B cell (primary cell): Measurements from ENCODE around the gene KIF16B. TPM values are rescaled to one million over a fixed set of nuclear protein-coding genes. Genes with fewer than 3 reads are reported as not detected.
"Not testable (repeated sequence)": the region's sequence is repeated elsewhere in the genome, so short reads cannot be mapped to it uniquely, and the experiment has no call there.

Source experiments
- ATAC-seq: fragments of 200-7000 bp; cut with Tn5 transposase; one replicate; pipeline ENCODE4 v1.10.0; 2021; ENCODE audit warnings: low read depth, mild to moderate bottlenecking, moderate number of reproducible peaks, moderate library complexity
- CTCF ChIA-PET: fragments of 350-600 bp; sonication (Branson Sonifier 250); formaldehyde crosslinking; loops from one replicate; lab custom pipeline; 2021; ENCODE audit warnings: antibody characterized with exemption, inconsistent platforms; lab: Charles Lee
- POLR2A ChIA-PET: fragments of 350-600 bp; sonication (Branson Sonifier 250); formaldehyde crosslinking; loops from one replicate; lab custom pipeline; 2021; ENCODE audit warnings: antibody characterized with exemption; lab: Charles Lee
- DNase-seq: peaks from one replicate; pipeline ENCODE4 v3.0.0; 2013
- H2AFZ ChIP-seq: 2 replicates; pipeline ENCODE4 v1.6.1; 2012; ENCODE audit warnings: mild to moderate bottlenecking, low read depth, low read length; ENCODE audit not compliant: insufficient read depth, poor library complexity, severe bottlenecking
- H3K27ac ChIP-seq, 2 donors: 1 replicate in 1 of 2; 2 replicates in 1 of 2; pipeline ENCODE4 v1.5.1; 2012 to 2013; ENCODE audit warnings: low read length in 2 of 2, mild to moderate bottlenecking in 2 of 2, moderate library complexity in 1 of 2
- H3K27me3 ChIP-seq, 4 experiments: fragments of 200-600 bp in 1 of 4; sonication (generic) in 1 of 4; replicated peaks in 1 of 4; 1 replicate in 2 of 4; 2 replicates in 2 of 4; pipeline versions ENCODE4 v1.6.1 to v1.7.0; 2013 to 2016; ENCODE audit warnings: low read length in 3 of 4, mild to moderate bottlenecking in 2 of 4, mixed read lengths in 1 of 4, moderate library complexity in 1 of 4; ENCODE audit not compliant: insufficient read depth in 4 of 4, control insufficient read depth in 3 of 4; ENCODE audit errors: control extremely low read depth in 1 of 4
- H3K36me3 ChIP-seq, 2 experiments: replicated peaks in 1 of 2; 1 replicate in 1 of 2; 2 replicates in 1 of 2; pipeline versions ENCODE4 v1.6.1 to v1.7.1; 2013; ENCODE audit warnings: low read length in 1 of 2; ENCODE audit not compliant: insufficient read depth in 2 of 2, control insufficient read depth in 1 of 2; ENCODE audit errors: control extremely low read depth in 1 of 2, extremely low read depth in 1 of 2
- H3K4me1 ChIP-seq, 2 donors: fragments of 200-600 bp in 1 of 2; sonication (generic) in 1 of 2; 1 replicate in 1 of 2; 2 replicates in 1 of 2; pipeline versions ENCODE4 v1.5.1 to v1.6.1; 2013 to 2017; ENCODE audit warnings: low read length in 2 of 2; ENCODE audit not compliant: control insufficient read depth in 2 of 2, insufficient read depth in 2 of 2
- H3K4me2 ChIP-seq: replicated peaks from 2 replicates; pipeline ENCODE3; 2012; ENCODE audit warnings: mild to moderate bottlenecking, low read depth, low read length; ENCODE audit not compliant: poor library complexity, severe bottlenecking
- H3K4me3 ChIP-seq, 5 experiments: fragments of 200-600 bp in 1 of 5; sonication (generic) in 1 of 5; 1 replicate in 3 of 5; 2 replicates in 2 of 5; pipeline versions ENCODE4 v1.5.1 to v1.7.0; 2011 to 2016; ENCODE audit warnings: low read length in 4 of 5, mild to moderate bottlenecking in 4 of 5, low read depth in 2 of 5, control low read depth in 1 of 5, moderate library complexity in 1 of 5; ENCODE audit not compliant: insufficient read depth in 1 of 5; ENCODE audit errors: control extremely low read depth in 1 of 5, extremely low read depth in 1 of 5
- H3K79me2 ChIP-seq: fragments of 200-600 bp; sonication (generic); one replicate; pipeline ENCODE4 v1.6.0; 2016; ENCODE audit warnings: low read length; ENCODE audit not compliant: control insufficient read depth, insufficient read depth
- H3K9ac ChIP-seq: fragments of 200-600 bp; sonication (generic); 2 replicates; pipeline ENCODE4 v1.6.1; 2017; ENCODE audit warnings: mild to moderate bottlenecking, low read length, moderate library complexity
- H3K9me3 ChIP-seq, 3 donors: one replicate each; pipeline versions ENCODE4 v1.6.1 to v1.7.1; 2013; ENCODE audit warnings: low read length in 2 of 3; ENCODE audit not compliant: control insufficient read depth in 2 of 3, insufficient read depth in 1 of 3; ENCODE audit errors: control extremely low read depth in 1 of 3
- H4K20me1 ChIP-seq: 2 replicates; pipeline ENCODE4 v1.6.0; 2012; ENCODE audit warnings: mild to moderate bottlenecking, low read length; ENCODE audit not compliant: insufficient read depth, control insufficient read depth, poor library complexity, severe bottlenecking
- H3K27ac Mint-ChIP-seq: one replicate; pipeline ENCODE4 v1.8.0; 2021; ENCODE audit warnings: mixed read lengths
- H3K27me3 Mint-ChIP-seq: one replicate; pipeline ENCODE4 v1.8.0; 2021; ENCODE audit warnings: mixed read lengths
- H3K4me1 Mint-ChIP-seq: one replicate; pipeline ENCODE4 v1.8.0; 2021; ENCODE audit warnings: mixed read lengths
- H3K4me3 Mint-ChIP-seq: one replicate; pipeline ENCODE4 v1.8.0; 2021; ENCODE audit warnings: mixed read lengths
- H3K9me3 Mint-ChIP-seq: one replicate; pipeline ENCODE4 v1.8.0; 2022; ENCODE audit warnings: mixed read lengths; ENCODE audit not compliant: insufficient read depth
- CTCF ChIP-seq: fragments of 200-600 bp; IDR thresholded peaks from one replicate; pipeline ENCODE4 v1.8.0; 2022; ENCODE audit warnings: antibody characterized with exemption, mild to moderate bottlenecking
- EZH2 ChIP-seq: IDR thresholded peaks from 2 replicates; pipeline ENCODE4 v1.6.1; 2012; ENCODE audit warnings: borderline replicate concordance, low read depth, mild to moderate bottlenecking, moderate library complexity, low read length; ENCODE audit not compliant: insufficient read depth, poor library complexity, severe bottlenecking
- WGBS: methylation state at CpG from one replicate; pipeline ENCODE4 v1.1.5; 2013; ENCODE audit warnings: missing lambda C conversion rate; ENCODE audit not compliant: insufficient coverage; 5-methylcytosine and 5-hydroxymethylcytosine counted together
- intact Hi-C: fragments of 100-400 bp; cut with micrococcal nuclease; formaldehyde crosslinking; loops from one replicate; pipeline ENCODE4 v1.10.0; 2022
- polyA plus RNA-seq: library from polyadenylated mRNA; depleted of rRNA; stranded (reverse); fragments of >200 nt; gene quantifications from 2 replicates; pipeline ENCODE4 v1.2.3, GENCODE V29; 2012
- total RNA-seq, 2 donors: library from RNA; stranded (reverse); fragments of 120-200 nt in 1 of 2; gene quantifications; 1 replicate in 1 of 2; 2 replicates in 1 of 2; pipeline versions ENCODE4 v1.2.3 to v1.2.4, GENCODE V29; 2013 to 2022

Gene KIF16B
- total and polyA plus RNA-seq, 2 donors (not counting 1 experiment from before 2014, with no cell fraction given), result 4.5 to 13.0 TPM

GRCh38 chr20:16526433-16527380, 46.5 kb downstream of the KIF16B start:
- H3K4me1 Mint-ChIP-seq, result no peaks in the 10 kb centered on the region
- no peak overlapping the region for H3K4me3 Mint-ChIP-seq
- no peaks in the 10 kb centered on the region for H3K27me3 Mint-ChIP-seq
- peaks cover 2% of the 10 kb centered on the region for H3K9me3 Mint-ChIP-seq
- H3K27ac Mint-ChIP-seq, result no peak overlapping the region
- DNase-seq (no peak), ATAC-seq (no peak)
- Histone ChIP-seq H3K4me2 (no peak overlapping the region), H3K27ac (no peak overlapping the region), H4K20me1 (no peaks in the 10 kb centered on the region), H2AFZ (no peak overlapping the region), H3K27me3 (no peaks in the 10 kb centered on the region), H3K79me2 (no peaks in the 10 kb centered on the region), H3K9ac (no peak overlapping the region), H3K9me3 (no peaks in the 10 kb centered on the region), H3K4me1 (no peaks in the 10 kb centered on the region), H3K4me3 (no peak overlapping the region), H3K36me3 (no peaks in the 10 kb centered on the region)
- CTCF ChIA-PET, result no interaction called here
- 98% methylated on average over 4 of the region's 9 CpGs for WGBS
- TF ChIP-seq EZH2 (no peak), CTCF (no peak)
- intact Hi-C loops, result no loop called here
- POLR2A ChIA-PET, result no interaction called here

- ATAC-seq, H3K36me3 ChIP-seq, H3K4me3 ChIP-seq, H2AFZ ChIP-seq, H3K9me3 Mint-ChIP-seq, DNase-seq, H3K4me1 Mint-ChIP-seq, H3K27ac Mint-ChIP-seq, H4K20me1 ChIP-seq, H3K27ac ChIP-seq, H3K4me3 Mint-ChIP-seq, H3K4me1 ChIP-seq, H3K79me2 ChIP-seq, H3K27me3 ChIP-seq, H3K9me3 ChIP-seq, intact Hi-C loops, H3K4me2 ChIP-seq, POLR2A ChIA-PET, CTCF ChIA-PET, H3K9ac ChIP-seq, H3K27me3 Mint-ChIP-seq: not testable (repeated sequence)
- 100% methylated on average over 3 of the region's 5 CpGs for WGBS
These were observed 50.6 kb downstream of the KIF16B start for GRCh38 chr20:16522651-16523050.
